GM18505 (cell line): Measurements from ENCODE around the gene SSBP4.

Experiments used
- ATAC-seq: cut with Tn5 transposase; IDR thresholded peaks from one replicate; pipeline ENCODE4 v1.9.1; 2021; ENCODE audit not compliant: unreplicated experiment
- POLR2A ChIP-seq: IDR thresholded peaks from 4 replicates; pipeline ENCODE4 v1.6.1; 2011; ENCODE audit warnings: borderline replicate concordance; ENCODE audit not compliant: insufficient read depth, insufficient read length; ENCODE audit errors: extremely low read depth

Gene SSBP4

DNA sequence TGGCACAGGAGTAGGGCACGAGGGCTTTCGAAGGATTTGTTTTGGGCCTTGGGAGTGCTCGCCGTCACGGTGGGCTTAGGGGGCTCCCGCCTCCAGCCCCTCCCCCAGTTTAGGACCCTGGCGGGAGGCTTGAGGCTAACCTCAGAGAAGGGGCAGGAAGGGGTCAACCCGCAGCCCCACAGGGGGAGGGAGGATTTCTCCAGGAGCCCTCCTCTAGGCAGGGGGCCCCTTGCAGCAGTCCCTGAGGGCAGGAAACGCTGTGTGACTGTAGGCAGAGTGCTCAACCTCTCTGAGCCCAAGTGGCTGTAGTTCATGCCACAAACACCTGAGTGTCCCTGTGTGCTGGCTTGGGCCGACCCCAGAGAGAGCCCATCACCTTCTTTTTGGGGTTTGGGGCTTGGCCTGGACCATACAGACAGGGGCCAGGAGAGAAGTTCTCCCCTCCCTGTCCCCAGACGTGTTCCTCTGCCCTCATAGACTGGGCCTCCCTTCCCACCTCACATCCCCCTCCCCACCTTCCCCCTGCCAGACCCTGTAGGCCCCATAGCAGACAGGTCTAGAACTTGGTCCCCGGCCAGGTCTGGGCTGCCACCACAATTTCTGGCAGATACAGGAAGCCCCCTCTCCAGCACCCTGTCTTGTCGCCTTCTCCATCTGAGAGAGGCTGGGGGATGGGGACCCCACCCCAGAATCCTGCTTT lies 10.7 kb downstream of the SSBP4 start:
- no peak for TF ChIP-seq POLR2A
- ATAC-seq, result no peak

DNA sequence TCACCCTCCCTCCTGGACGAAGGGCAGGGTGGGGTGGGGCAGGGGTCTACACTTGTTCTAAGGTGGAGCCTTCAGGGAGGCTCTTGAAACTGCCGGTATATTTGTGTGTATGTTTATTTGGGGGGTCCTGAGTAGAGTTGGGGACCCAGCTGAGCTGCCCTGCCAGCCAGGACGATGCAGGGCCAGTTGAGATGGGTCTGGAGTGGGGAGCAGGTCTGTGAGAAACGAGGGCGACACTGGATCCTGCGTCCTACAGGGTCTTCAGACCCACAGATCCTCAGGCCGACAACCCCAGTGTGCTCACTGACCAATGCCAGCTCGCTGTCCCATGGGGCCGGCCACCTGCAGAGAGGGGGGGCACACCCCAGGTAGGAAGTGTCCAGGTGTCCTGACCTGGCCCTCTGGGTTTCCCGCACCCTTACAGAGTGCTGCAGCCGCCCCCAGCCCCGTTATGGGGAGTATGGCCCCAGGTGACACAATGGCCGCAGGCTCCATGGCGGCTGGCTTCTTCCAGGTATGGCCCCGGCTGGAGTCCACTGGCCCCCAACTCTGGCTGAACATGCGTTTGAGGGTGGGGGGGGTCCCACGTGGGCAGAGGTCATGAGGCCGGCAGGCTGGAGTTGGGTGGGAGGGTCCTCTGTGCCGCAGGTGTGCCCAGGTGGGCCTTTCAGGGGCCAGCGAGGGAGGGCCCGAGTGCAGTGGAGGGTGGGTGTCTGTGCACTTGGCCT lies 11.4 kb downstream of the SSBP4 start:
- ATAC-seq, result no peak
- no peak for TF ChIP-seq POLR2A

DNA sequence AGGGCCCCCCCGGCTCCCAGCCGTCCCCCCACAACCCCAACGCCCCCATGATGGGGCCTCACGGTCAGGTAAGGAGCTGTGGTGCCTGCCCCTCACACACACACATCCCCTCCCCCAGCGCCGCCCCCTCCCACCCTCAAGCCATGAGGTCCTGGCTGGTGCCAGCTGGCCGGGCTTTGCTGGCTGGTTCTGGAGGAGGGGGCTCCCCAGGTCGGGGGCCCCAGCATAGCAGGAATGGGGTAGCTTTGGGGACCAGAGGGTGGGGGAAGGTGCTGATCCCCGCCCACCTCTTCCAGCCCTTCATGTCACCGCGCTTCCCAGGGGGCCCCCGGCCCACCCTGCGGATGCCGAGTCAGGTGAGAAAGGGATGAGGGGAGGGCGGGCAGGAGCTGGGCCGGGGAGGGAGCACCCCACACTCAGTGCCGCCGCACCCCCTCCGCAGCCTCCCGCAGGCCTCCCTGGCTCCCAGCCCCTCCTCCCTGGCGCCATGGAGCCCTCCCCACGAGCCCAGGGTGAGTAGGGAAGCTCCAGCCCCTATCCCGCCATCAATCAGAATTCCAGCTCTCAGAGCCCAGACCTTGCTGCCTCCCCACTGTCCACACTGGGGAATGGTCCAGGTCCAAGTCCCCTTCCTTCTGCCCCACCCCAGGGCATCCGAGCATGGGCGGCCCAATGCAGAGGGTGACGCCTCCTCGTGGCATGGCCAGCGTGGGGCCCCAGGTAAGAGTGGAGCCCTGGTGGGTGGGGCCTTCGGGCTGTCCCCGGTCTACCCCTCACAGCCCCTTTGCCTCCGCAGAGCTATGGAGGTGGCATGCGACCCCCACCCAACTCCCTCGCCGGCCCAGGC lies 12.4 kb downstream of the SSBP4 start:
- TF ChIP-seq POLR2A, result no peak
- ATAC-seq, result no peak

DNA sequence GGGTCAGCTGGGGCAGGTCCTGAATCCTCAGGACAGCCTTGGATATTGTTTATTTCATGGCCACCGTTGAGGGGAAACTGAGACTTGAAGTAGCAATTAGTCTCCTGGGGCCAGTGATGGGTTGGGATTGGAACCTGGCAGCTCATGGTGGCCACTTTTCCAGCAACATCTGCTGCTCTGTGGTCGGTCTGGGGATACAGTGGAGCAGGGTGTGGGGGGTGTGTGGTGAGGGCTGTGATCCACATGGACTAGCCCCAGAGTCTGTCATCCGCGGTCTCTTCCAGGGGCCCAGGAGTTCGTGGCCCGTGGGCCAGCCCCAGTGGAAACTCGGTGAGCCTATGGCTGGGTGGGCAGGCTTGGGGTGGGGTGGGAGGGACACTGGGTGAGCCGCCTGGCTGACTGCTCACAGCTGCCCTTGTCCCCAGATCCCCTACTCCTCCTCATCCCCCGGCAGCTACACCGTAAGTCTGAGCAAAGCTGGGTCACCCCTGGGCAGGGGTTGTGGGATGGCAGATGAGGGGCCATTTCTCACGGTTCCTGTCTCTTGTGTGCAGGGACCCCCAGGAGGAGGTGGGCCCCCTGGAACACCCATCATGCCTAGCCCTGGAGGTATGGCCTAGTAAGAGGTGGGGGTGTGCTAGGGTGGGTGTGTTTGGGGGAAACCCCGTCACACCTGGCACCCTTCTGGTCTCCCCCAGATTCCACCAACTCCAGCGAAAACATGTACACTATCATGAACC lies 13.2 kb downstream of the SSBP4 start:
- no peak for TF ChIP-seq POLR2A
- no peak for ATAC-seq

DNA sequence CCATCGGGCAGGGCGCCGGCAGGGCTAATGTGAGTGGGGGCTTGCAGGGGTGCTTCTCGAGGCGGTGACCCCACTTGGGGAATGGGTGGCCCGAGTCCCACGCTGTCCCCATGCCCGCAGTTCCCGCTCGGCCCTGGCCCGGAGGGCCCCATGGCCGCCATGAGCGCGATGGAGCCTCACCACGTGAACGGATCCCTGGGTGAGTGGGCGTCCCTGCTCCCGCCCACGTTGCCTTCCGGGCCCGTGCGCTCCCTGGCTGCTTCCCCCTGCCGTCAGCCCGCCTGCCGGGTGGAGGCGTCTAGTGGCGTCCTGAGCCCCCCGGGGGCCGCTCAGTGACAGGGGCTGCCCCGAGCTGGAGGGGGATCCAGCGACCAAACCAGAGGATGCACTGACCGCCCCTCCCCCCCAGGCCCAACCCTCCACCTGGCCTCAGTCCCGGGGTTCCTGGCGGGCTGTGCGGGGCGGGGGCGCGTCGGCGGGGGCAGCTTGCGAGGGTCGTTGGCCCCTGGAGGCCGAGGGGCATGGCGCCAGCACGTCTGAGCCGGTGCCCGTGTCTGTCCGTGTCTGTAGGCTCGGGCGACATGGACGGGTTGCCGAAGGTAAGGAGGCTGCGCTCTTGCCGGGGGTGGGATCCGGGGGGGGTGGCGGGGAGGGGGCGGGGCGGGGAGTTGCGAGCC lies 14.0 kb downstream of the SSBP4 start:
- ATAC-seq, result no peak
- peak; percentile 64 for TF ChIP-seq POLR2A

DNA sequence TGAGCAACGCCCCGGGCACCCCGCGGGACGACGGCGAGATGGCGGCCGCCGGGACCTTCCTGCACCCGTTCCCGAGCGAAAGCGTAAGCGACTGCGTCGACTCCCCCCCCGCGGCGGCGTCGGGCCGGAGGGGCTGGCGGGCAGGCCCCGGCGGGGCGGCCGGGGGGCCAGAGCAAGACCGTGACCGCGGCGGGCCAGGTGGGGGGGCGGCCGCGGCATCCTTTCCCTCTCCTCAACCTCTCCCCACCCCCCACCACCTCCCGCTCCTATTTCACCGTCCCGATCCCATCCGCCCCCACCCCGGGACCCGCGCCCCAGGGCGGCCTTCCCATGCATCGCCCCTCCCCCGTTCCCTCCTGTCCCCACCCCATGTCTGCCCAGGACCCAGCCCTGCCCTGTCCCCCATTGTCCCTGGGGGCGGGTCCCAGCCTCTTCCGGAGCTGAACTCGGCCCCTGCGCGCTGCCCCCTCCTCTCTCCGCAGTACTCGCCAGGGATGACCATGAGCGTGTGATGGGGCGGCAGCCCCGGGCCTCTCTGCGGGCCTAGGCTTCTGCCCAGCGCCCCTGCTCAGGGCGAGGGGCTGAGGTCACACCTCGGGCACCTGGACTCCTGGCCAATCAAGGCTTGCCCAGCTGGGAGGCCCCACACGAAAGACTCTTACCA lies 14.7 kb downstream of the SSBP4 start:
- no peak for TF ChIP-seq POLR2A
- no peak for ATAC-seq

DNA sequence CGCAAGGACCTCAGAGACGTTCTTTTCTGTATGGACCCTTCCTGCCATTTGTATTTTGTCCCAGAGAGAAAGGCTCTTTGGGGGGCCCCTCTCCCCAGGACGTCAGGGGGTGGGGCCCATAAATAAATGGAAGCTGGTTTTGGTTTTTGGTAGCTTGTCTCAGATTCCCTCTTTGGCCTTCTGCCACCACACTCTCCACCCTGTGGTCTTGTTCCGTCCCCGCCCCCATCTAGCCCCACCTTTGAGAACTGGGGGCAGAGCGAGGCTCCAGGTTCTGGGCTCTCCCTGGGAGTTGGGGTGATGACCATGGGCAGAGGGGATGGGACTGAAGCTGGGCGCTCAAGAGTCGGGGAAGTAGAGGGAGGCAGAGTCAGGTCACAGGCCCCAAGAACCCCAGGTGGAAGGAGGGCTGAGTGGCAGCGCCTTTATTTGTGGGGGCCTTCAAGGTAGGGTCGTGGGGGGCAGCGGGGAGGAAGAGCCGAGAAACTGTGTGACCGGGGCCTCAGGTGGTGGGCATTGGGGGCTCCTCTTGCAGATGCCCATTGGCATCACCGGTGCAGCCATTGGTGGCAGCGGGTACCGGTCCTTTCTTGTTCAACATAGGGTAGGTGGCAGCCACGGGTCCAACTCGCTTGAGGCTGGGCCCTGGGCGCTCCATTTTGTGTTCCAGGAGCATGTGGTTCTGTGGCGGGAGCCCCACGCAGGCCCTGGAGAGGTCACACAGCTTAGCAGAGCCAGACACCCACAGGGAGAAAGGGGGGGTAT lies 15.4 kb downstream of the SSBP4 start:
- no peak for TF ChIP-seq POLR2A

DNA sequence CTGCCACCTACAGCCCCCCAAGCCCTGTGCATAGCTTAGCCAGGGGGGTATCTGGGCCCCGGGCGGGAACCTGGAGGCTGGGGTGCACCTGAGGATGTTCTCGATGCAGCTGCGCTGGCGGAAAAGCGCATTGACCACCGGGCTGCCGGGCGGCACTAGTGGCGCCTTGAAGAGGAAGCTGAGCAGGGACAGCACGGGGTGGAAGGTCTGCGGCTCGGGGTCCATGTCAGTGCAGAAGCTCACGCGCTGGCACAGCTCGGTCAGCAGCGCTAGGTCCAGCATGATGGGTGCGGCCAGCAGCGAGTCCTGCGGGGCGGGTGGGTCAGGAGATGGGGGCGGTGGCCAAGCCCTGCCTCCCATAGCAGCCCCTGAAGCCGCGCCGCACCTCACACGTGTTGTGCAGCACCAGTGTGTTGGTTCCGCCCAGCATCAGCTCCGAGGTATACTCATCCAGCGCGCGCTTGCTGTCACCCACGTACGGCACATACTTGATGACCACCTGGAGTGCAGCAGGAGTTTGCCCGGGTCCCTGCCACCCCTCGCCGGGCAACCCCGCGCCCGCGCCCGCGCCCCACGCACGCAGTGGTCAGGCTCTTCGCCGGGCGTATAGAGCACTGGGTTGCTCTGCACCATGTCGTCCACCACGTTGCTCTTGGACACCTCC lies 16.1 kb downstream of the SSBP4 start:
- no peak for ATAC-seq

More for the DNA sequence above, 15.4 kb downstream of the SSBP4 start:
- ATAC-seq, result no peak

DNA sequence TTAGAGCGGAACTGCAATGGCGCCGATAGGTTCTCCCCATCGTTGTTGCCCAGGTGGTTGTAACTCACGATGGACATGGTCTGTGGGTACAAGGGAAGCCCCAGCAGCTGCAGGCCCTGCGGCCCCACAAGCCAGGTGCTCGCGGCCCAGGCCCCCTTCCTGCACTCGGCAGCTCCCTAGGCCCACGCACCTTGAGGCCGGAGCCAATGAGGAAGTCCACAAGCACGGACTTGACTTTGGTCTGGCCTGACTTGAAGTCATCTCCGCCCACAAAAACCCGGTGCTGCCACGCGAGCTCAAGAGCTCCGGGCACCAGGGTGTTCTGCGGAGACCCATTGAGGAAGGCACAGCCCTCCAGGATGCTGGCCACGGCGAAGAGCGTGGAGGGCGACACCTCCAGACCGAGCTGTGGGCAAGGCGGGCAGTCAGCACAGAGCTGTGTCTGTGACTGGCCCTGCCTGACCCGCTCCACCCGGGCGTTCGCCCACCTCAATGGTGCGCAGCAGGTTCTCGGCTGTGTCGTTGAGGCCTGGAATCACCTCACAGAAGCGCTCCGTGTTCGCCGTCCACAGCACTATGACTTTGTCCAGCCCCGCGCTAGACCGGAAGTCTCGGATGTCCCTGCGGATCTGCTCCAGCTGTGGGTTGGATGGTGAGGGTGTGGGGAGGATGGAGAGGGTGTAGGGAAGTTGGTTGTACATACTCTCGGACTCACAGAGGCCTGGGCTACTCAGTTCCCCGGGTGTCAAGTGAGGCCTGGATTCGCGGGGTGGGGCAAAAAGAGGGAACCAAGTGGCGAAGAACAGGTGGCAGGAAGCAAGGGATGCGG lies 16.9 kb downstream of the SSBP4 start:
- ATAC-seq, result no peak

More for the DNA sequence above, 16.1 kb downstream of the SSBP4 start:
- no peak for TF ChIP-seq POLR2A

More for the DNA sequence above, 16.9 kb downstream of the SSBP4 start:
- TF ChIP-seq POLR2A, result no peak
